ENCODE data around the gene ZNF343. TPM values are rescaled to one million over a fixed set of nuclear protein-coding genes. Genes with fewer than 3 reads are reported as not detected.

ZNF343 gene
- 10 to 100 TPM in 1 of 4 donors, 1 to 10 TPM in 3; 6.8 to 14.8 (median 8.4) TPM for total RNA-seq

DNA sequence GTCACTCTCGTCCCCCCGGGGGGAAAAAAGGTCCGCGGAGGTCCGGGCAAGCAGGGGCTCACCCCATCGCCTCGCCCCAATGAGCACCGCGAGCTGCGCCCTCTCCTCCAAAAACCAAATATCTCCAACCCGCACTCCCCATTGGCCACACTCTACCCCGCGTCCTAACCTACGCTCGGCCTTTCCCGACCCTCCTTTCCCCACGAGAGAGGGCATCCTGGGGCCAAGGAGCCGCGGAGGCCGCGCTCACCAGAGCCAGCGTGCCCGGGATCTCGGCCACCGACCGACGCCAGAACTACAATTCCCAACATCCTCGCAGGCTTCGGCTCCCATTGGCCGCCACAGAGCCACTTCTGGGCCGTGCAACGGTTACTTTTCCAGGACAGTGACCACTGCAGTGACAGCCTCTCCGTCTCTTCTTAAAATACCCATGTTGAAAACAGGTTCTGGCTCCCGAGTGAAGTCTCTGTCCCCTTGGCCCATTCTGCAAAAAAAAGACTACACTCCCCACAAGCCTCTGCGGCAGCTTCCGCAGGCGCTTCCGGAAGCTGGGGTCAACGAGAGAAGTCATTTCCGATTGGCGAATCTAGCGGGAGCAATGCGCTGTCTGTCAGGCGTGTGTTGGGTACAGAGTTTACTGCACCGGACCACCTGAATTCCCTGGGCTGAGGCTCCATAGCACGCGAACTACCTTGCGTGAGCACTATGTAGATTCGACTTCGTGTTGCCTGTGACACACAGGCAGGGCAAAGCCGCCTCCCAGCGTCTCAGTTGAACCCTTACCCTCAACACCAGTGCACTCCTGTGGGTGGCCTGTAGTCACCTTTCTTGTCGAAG, at the start of gene ZNF343:
TSS of gene ZNF343 (minus strand) at position 285 of the 837 bp plus-strand sequence. CDS start 15,020 bp downstream, outside the sequence.
- DNase-seq (ENCODE audit: low spot score) = peak; percentile 48
- peak; percentile 98 for ATAC-seq (ENCODE audit: low FRiP score)
- TF ChIP-seq, protein P1, sequence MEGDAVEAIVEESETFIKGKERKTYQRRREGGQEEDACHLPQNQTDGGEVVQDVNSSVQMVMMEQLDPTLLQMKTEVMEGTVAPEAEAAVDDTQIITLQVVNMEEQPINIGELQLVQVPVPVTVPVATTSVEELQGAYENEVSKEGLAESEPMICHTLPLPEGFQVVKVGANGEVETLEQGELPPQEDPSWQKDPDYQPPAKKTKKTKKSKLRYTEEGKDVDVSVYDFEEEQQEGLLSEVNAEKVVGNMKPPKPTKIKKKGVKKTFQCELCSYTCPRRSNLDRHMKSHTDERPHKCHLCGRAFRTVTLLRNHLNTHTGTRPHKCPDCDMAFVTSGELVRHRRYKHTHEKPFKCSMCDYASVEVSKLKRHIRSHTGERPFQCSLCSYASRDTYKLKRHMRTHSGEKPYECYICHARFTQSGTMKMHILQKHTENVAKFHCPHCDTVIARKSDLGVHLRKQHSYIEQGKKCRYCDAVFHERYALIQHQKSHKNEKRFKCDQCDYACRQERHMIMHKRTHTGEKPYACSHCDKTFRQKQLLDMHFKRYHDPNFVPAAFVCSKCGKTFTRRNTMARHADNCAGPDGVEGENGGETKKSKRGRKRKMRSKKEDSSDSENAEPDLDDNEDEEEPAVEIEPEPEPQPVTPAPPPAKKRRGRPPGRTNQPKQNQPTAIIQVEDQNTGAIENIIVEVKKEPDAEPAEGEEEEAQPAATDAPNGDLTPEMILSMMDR (IDR thresholded peaks at IDR 0.05) = no peak

GRCh38 chr20:2557873-2558580, 49.3 kb upstream of the ZNF343 start:
- TF ChIP-seq, protein P1 (IDR thresholded peaks at IDR 0.05) = no peak
- DNase-seq (ENCODE audit: low spot score) (no peak), ATAC-seq (ENCODE audit: low FRiP score) (no peak)

- TF ChIP-seq, protein P1 (IDR thresholded peaks at IDR 0.05) = no peak
- ATAC-seq (ENCODE audit: low FRiP score) = no peak
- DNase-seq (ENCODE audit: low spot score) = no peak
Observed at GRCh38 chr20:2545594-2545993, 36.9 kb upstream of the ZNF343 start.

DNA sequence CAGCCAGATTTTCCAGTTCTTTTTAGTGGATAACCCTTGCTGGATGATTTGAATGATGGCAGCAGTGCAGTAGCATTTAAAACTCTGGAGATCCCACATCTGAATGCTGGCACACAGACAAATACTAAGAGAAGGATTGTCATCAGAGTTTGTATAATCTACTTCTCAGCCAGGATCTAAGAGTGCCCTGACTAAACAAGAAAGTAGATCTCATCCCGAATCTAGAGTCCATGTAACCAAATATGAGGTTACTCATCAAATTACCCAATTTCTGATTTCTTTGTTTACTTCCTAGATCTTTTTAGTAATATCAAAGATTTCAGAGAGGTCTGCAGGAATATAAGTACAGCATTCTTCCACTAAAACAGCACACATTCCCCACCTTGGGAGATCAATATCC, 35.5 kb upstream of the ZNF343 start:
- ATAC-seq (ENCODE audit: low FRiP score) = no peak
- TF ChIP-seq, protein P1 (IDR thresholded peaks at IDR 0.05) = no peak
- no peak for DNase-seq (ENCODE audit: low spot score)

DNA sequence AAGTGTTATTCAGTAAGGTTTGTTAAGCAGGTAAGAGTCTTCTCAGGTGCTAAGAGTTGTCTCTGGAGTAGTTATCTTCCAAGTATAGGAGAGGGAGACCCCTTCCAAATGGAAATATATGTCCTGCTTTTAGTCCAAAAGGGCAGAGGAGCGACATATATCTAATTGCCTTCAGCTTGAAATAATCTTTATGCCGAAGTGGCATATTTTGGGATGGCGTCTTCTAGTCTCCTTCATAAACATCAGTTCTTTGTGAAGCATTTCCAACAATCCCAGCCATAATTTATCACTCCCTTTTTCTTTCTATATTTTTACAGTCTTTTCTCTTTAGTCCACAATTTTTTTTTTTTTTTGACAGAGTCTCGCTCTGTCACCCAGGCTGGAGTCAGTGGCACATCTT, 33.6 kb upstream of the ZNF343 start:
- DNase-seq (ENCODE audit: low spot score) = no peak
- TF ChIP-seq, protein P1 (IDR thresholded peaks at IDR 0.05) = no peak
- no peak for ATAC-seq (ENCODE audit: low FRiP score)

- no peak for DNase-seq (ENCODE audit: low spot score)
- ATAC-seq (ENCODE audit: low FRiP score) = no peak
- TF ChIP-seq, protein P1 (IDR thresholded peaks at IDR 0.05) = no peak
Observed at GRCh38 chr20:2541940-2542339, 33.2 kb upstream of the ZNF343 start.

Measured in omental fat pad (tissue), 4 donors.